ENCODE results near the gene CCL27. TPM values are rescaled to one million over a fixed set of nuclear protein-coding genes. Genes with fewer than 3 reads are reported as not detected.

Gene CCL27, protein sequence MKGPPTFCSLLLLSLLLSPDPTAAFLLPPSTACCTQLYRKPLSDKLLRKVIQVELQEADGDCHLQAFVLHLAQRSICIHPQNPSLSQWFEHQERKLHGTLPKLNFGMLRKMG
- total RNA-seq (not detected), polyA plus RNA-seq (under 1 TPM in 1 of 2 donors, not detected in 1; 0.59 TPM)

DNA sequence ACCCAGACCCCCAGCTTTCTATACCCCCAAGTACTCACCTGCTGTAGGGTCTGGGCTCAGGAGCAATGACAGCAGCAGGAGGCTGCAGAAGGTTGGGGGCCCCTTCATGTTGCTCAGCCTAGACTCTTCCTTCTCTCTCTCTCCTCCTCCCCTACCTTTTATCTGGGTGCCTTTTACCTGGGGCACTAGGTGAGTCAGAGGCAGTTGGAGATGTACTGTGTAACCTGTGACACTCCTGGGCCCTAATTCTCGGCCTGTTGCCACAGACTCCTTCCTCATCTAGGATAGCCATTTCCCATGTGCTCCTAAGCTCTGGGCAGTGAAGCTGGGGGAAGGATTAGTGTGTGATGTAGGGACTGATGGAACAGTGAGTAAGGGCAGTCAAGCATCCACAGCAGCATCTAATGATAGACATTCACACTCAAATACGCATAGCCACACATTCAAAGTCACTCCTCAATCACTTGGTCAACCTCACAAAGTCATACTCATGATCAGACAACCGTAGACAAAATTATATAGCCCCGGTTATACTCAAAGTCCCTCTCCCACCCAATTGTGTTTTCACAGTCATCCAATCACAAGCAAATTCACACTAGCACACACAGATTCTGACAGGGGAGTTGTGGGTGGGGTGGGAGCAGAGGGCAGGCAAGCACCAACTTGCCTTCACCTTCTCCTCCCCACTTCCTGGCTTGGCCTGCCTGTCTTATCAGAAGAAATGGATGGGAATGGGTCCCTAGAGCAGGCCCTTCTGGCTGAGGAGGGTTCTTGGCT, at the start of gene CCL27:
Gene CCL27, minus strand, starts transcription at position 132 of the 777 bp plus-strand sequence. Its CDS starts 24 bp downstream, at position 108.
- peaks cover 15% of the 10 kb centered on the region for H3K36me3 ChIP-seq (ENCODE audit: insufficient read depth, low read length)
- H3K9me3 Mint-ChIP-seq, result peaks cover 0 to 2% (median 0%) of the 10 kb centered on the region in 8 donors
- peak within 1 kb of the TSS; percentile 28 to 97 (median 85) for H3K4me3 Mint-ChIP-seq
- CTCF ChIA-PET (ENCODE audit: partially characterized antibody), result interaction anchor here (1.0 to 8.6 kb wide), 8 partner anchors 9 to 60 kb away, joined by 3 to 168 read pairs (median 4); partner anchors contain the start of genes GALT and SIGMAR1
- H3K27ac Mint-ChIP-seq, result peak within 1 kb of the TSS; percentile 95 to 99 (median 98)
- peak within 1 kb of the TSS; percentile 98 for H3K27ac ChIP-seq (ENCODE audit: low read depth, low read length)
- intact Hi-C loops (cut with micrococcal nuclease), result loop anchor here (10.0 kb wide), 3 partner anchors 412 to 1152 kb away; partner anchors contain the start of genes CREB3, FANCG, HINT2 and SPAG8
- no peaks in the 10 kb centered on the region for H3K27me3 Mint-ChIP-seq
- H3K27me3 ChIP-seq (ENCODE audit: insufficient read depth, low read length), result no peaks in the 10 kb centered on the region
- peak within 1 kb of the TSS in 1 of 2 donors; percentile 18 for H3K4me3 ChIP-seq (ENCODE audit: low read length in 2 of 2)
- peaks cover 43 to 69% (median 55%) of the 10 kb centered on the region in 4 donors for H3K4me1 Mint-ChIP-seq
- H3K36me3 Mint-ChIP-seq, result peaks cover 20 to 28% of the 10 kb centered on the region in 2 donors
- peaks cover 62% of the 10 kb centered on the region for H3K4me1 ChIP-seq (ENCODE audit: insufficient read depth, low read length)
- POLR2A ChIA-PET (ENCODE audit: partially characterized antibody), result interaction anchor here (0.6 to 18.7 kb wide), 5 partner anchors 19 to 438 kb away, joined by 3 to 484 read pairs (median 3); partner anchors contain the start of genes ARID3C, DCTN3, GALT and IL11RA
- DNase-seq, result no peak
- no peaks in the 10 kb centered on the region for H3K9me3 ChIP-seq (ENCODE audit: control insufficient read depth in 1 of 2, low read length in 2 of 2)

DNA sequence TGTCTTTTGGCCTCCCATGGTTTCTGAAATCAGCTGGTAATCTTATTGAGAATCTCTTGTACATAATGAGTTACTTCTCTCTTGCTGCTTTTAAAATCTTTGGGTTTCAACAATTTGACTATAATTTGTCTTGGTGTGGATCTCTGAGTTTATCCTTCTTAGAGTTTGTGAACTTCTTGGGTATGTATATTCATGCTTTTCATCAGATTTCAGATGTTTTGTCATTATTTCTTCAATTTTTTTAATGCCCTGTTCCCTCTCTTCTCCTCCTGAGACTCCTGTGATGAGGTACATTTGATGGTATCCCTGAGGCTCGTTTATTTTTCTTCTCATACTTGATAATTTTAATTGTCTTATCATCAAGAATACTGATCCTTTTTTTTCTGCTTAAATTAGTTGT, 49.7 kb upstream of the CCL27 start:
- intact Hi-C loops (cut with micrococcal nuclease), result no loop called here
- Mint-ChIP-seq H3K27me3 (peaks cover 9 to 13% of the 10 kb centered on the region in 2 donors), H3K27ac (no peak overlapping the region), H3K4me3 (no peak overlapping the region), H3K9me3 (no peaks in the 10 kb centered on the region), H3K36me3 (no peaks in the 10 kb centered on the region), H3K4me1 (no peaks in the 10 kb centered on the region)
- Histone ChIP-seq H3K27ac (ENCODE audit: low read depth, low read length) (no peak overlapping the region), H3K4me3 (ENCODE audit: low read length in 2 of 2) (no peak overlapping the region), H3K27me3 (ENCODE audit: insufficient read depth, low read length) (no peaks in the 10 kb centered on the region), H3K4me1 (ENCODE audit: insufficient read depth, low read length) (no peaks in the 10 kb centered on the region), H3K36me3 (ENCODE audit: insufficient read depth, low read length) (no peaks in the 10 kb centered on the region), H3K9me3 (ENCODE audit: control insufficient read depth in 1 of 2, low read length in 2 of 2) (no peaks in the 10 kb centered on the region)
- no peak for DNase-seq
- ChIA-PET CTCF (ENCODE audit: partially characterized antibody) (interaction anchor here (2.6 kb wide), 1 partner anchor 10 kb away, joined by 9 read pairs; no protein-coding TSS in a partner anchor), POLR2A (ENCODE audit: partially characterized antibody) (no interaction called here)

DNA sequence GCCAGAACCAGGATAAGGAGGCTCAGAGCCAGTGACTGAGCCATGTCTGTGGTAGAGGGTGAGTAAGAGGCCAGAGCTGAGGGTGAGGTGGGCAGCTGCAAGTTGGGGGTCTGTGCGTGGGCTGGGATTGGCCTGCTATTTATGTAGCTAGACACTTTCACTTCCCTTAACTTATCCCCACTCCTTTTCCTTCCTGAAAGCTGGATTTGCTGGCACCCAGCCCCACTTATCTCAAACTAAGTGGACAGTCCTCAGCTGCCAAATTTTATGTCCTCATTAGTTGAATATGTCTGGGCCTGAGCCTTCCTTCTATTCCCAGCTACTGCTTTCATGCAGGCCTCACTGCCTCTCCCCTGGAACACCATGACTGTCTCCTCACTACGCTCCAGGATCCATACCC, 47.6 kb upstream of the CCL27 start, which contains the start of gene CCL21:
Gene CCL21, minus strand, starts transcription at position 114 of the 400 bp plus-strand sequence. Its CDS starts 70 bp downstream, at position 44.
- H3K4me3 ChIP-seq (ENCODE audit: low read length in 2 of 2), result no peak within 1 kb of the TSS
- peak within 1 kb of the TSS in 1 of 7 donors; percentile 2 for H3K27ac Mint-ChIP-seq
- H3K36me3 Mint-ChIP-seq, result no peaks in the 10 kb centered on the region
- CTCF ChIA-PET (ENCODE audit: partially characterized antibody), result interaction anchor here (2.6 to 2.9 kb wide), 2 partner anchors 8 to 10 kb away, joined by 9 to 10 read pairs; no protein-coding TSS in a partner anchor
- no peaks in the 10 kb centered on the region for H3K4me1 Mint-ChIP-seq
- no peak within 1 kb of the TSS for H3K4me3 Mint-ChIP-seq
- H3K9me3 Mint-ChIP-seq, result no peaks in the 10 kb centered on the region
- no peak for DNase-seq
- H3K27me3 ChIP-seq (ENCODE audit: insufficient read depth, low read length), result no peaks in the 10 kb centered on the region
- no peaks in the 10 kb centered on the region for H3K36me3 ChIP-seq (ENCODE audit: insufficient read depth, low read length)
- no peaks in the 10 kb centered on the region for H3K9me3 ChIP-seq (ENCODE audit: control insufficient read depth in 1 of 2, low read length in 2 of 2)
- no peak within 1 kb of the TSS for H3K27ac ChIP-seq (ENCODE audit: low read depth, low read length)
- peaks cover 9% of the 10 kb centered on the region in 2 donors for H3K27me3 Mint-ChIP-seq
- intact Hi-C loops (cut with micrococcal nuclease), result no loop called here
- no peaks in the 10 kb centered on the region for H3K4me1 ChIP-seq (ENCODE audit: insufficient read depth, low read length)
- POLR2A ChIA-PET (ENCODE audit: partially characterized antibody), result no interaction called here

DNA sequence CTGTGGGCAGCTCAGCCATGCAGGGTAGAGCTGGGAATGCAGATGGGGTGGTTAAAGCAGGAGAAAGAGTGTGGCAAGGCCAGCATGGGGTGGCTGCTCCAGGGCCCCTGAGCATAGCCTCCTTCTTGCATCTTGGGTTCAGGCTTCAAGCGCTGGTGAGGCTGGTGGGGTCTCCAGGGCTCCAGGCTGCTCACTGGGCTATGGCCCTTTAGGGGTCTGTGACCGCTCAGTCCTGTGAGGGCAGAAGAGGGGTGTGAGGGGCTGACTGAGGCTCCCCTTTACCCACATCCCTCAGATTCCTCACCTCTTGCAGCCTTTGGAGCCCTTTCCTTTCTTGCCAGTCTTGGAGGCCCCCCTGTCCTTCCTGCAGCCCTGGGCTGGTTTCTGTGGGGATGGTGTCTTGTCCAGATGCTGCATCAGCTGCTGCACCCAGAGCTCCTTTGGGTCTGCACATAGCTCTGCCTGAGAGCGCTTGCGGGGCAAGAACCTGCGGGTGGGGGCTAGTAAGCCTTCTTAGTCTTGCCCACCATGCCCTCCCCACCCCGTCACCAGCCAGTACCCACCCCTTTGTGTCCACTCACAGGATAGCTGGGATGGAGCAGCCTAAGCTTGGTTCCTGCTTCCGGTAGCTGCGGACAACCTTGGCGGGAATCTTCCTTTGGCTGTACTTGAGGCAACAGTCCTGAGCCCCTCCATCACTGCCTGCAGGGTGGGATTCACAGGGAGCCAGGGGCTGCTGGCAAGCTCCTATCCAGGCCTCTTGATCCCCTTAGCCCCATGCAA, 46.9 kb upstream of the CCL27 start:
- CTCF ChIA-PET (ENCODE audit: partially characterized antibody), result interaction anchor here (2.9 kb wide), 1 partner anchor 9 kb away, joined by 10 read pairs; no protein-coding TSS in a partner anchor
- H3K4me3 Mint-ChIP-seq, result no peak overlapping the region
- H3K9me3 ChIP-seq (ENCODE audit: control insufficient read depth in 1 of 2, low read length in 2 of 2), result no peaks in the 10 kb centered on the region
- no peak overlapping the region for H3K4me3 ChIP-seq (ENCODE audit: low read length in 2 of 2)
- H3K27ac Mint-ChIP-seq, result no peak overlapping the region
- no peak for DNase-seq
- H3K9me3 Mint-ChIP-seq, result no peaks in the 10 kb centered on the region
- no peaks in the 10 kb centered on the region for H3K4me1 ChIP-seq (ENCODE audit: insufficient read depth, low read length)
- H3K27me3 Mint-ChIP-seq, result peaks cover 8 to 9% of the 10 kb centered on the region in 2 donors
- H3K36me3 Mint-ChIP-seq, result no peaks in the 10 kb centered on the region
- H3K36me3 ChIP-seq (ENCODE audit: insufficient read depth, low read length), result no peaks in the 10 kb centered on the region
- H3K27me3 ChIP-seq (ENCODE audit: insufficient read depth, low read length), result no peaks in the 10 kb centered on the region
- POLR2A ChIA-PET (ENCODE audit: partially characterized antibody), result no interaction called here
- no peak overlapping the region for H3K27ac ChIP-seq (ENCODE audit: low read depth, low read length)
- H3K4me1 Mint-ChIP-seq, result no peaks in the 10 kb centered on the region
- intact Hi-C loops (cut with micrococcal nuclease), result no loop called here

DNA sequence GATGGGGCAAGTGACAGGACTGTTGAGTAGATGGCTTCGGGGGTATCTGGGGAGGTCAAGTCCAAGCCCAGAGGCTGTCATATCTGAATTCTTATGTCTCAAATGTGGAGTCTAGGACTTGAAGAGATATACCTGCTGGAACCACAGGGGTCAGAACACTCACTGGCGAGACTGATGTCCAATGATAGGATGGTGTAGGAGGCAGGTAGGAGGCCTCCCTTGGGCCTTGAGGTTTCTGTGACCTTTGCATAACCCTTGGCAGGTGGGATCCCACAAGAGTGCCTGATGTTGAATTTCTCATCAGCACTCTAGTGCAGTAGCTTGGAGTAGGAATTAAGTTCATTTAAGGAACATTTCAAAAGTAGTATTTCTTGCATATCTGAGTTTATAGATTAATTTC, 44.7 kb upstream of the CCL27 start:
- no peaks in the 10 kb centered on the region for H3K36me3 ChIP-seq (ENCODE audit: insufficient read depth, low read length)
- no peaks in the 10 kb centered on the region for H3K4me1 ChIP-seq (ENCODE audit: insufficient read depth, low read length)
- Mint-ChIP-seq H3K9me3 (no peaks in the 10 kb centered on the region), H3K27ac (no peak overlapping the region), H3K27me3 (peaks cover 0 to 3% of the 10 kb centered on the region in 2 donors), H3K4me3 (no peak overlapping the region), H3K36me3 (no peaks in the 10 kb centered on the region), H3K4me1 (peaks cover 0 to 2% (median under 1%) of the 10 kb centered on the region in 4 donors)
- no peak for DNase-seq
- H3K27ac ChIP-seq (ENCODE audit: low read depth, low read length), result no peak overlapping the region
- intact Hi-C loops (cut with micrococcal nuclease), result no loop called here
- no peaks in the 10 kb centered on the region for H3K9me3 ChIP-seq (ENCODE audit: control insufficient read depth in 1 of 2, low read length in 2 of 2)
- no peaks in the 10 kb centered on the region for H3K27me3 ChIP-seq (ENCODE audit: insufficient read depth, low read length)
- H3K4me3 ChIP-seq (ENCODE audit: low read length in 2 of 2), result no peak overlapping the region
- POLR2A ChIA-PET (ENCODE audit: partially characterized antibody), result no interaction called here
- CTCF ChIA-PET (ENCODE audit: partially characterized antibody), result no interaction called here

DNA sequence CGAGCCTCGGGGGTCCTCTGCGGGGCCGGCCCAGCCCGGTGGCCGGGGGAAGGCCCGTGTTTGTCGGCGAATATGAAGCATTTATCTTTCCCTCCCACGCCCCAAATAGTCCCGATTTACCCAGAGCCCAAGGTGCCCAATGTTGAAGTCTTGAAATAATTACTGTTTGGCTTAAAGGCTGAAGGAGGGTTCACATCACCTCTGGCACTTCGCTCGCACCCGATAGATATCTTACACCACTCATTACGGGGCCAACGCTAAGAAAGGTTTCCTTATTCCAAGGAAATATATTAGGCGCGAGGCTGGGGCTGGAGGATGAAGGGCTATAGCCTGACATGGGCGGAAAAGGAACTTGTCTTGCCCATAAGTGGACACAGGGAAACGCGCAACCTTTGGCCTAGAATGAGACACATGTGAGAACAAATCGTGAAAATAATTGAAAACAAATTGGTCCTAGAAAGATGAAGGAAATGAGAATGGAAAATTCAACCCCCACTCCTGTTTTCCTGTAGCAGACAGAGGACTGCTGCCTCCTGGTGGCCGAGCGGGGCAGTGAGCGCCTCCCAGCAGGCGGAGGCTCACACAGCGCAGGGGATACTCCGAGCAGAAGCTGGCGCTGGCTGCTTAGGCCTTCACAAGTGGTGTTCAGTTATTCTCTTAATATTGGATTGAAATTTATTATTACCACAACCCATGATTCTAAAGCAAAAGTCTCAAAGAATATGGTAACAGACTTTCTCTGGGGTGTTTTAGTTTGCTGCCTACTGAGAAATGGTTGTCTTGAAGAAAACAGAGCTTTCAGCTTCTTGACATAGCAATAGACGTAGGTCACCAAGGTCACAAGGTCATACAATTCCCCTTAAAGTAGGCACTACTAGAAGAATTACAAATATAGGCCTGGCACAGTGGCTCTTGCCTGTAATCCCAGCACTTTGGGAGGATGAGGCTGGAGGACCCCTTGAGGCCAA, 39.6 kb upstream of the CCL27 start:
- Mint-ChIP-seq H3K9me3 (no peaks in the 10 kb centered on the region), H3K4me1 (peaks cover 1 to 9% (median 6%) of the 10 kb centered on the region in 4 donors), H3K36me3 (no peaks in the 10 kb centered on the region), H3K27ac (peak overlapping the region in 6 of 7 donors; percentile 37 to 70 (median 50)), H3K4me3 (peak overlapping the region; percentile 81 to 88 (median 86)), H3K27me3 (no peaks in the 10 kb centered on the region)
- H3K27ac ChIP-seq (ENCODE audit: low read depth, low read length), result no peak overlapping the region
- H3K4me3 ChIP-seq (ENCODE audit: low read length in 2 of 2), result peak overlapping the region; percentile 54 to 93
- peaks cover 7% of the 10 kb centered on the region for H3K4me1 ChIP-seq (ENCODE audit: insufficient read depth, low read length)
- CTCF ChIA-PET (ENCODE audit: partially characterized antibody), result interaction anchor here (0.5 to 6.0 kb wide), 40 partner anchors 8 to 771 kb away, joined by 3 to 90 read pairs (median 5); partner anchors contain the start of genes CCL19, CCL21, CCL27 and DCTN3
- no peaks in the 10 kb centered on the region for H3K36me3 ChIP-seq (ENCODE audit: insufficient read depth, low read length)
- POLR2A ChIA-PET (ENCODE audit: partially characterized antibody), result interaction anchor here (0.7 to 1.9 kb wide), 11 partner anchors 37 to 187 kb away, joined by 3 to 11 read pairs (median 4); partner anchors contain the start of genes DCTN3, GALT, RPP25L and SIGMAR1
- intact Hi-C loops (cut with micrococcal nuclease), result loop anchor here (1.0 to 5.0 kb wide), 7 partner anchors 27 to 395 kb away; partner anchors contain the start of genes GALT, PIGO, RPP25L and SIGMAR1
- DNase-seq, result peak; percentile 71 to 74 (median 72)
- no peaks in the 10 kb centered on the region for H3K9me3 ChIP-seq (ENCODE audit: control insufficient read depth in 1 of 2, low read length in 2 of 2)
- H3K27me3 ChIP-seq (ENCODE audit: insufficient read depth, low read length), result no peaks in the 10 kb centered on the region

Measured in CD4-positive, alpha-beta memory T cell (primary cell).